Left kidney (tissue), 8 donors: ENCODE measurements around the gene OTUD3. TPM values are rescaled to one million over a fixed set of nuclear protein-coding genes. Genes with fewer than 3 reads are reported as not detected.
"Not testable (repeated sequence)": the region's sequence is repeated elsewhere in the genome, so short reads cannot be mapped to it uniquely, and the experiment has no call there.

Source experiments
- DNase-seq: peaks from one replicate; pipeline ENCODE4 v3.0.0-alpha.2; 2013
- long read RNA-seq, 8 donors: transcript quantifications; one replicate each; lab custom pipeline, GENCODE V29; 2026
- polyA plus RNA-seq: library from polyadenylated mRNA; unstranded; fragments of 120-200 nt; gene quantifications from one replicate; pipeline ENCODE4 v1.2.1, GENCODE V29; 2013; ENCODE audit not compliant: insufficient read length

OTUD3 gene
- polyA plus RNA-seq: 28.2 TPM
- long read RNA-seq, donor 1: 0 reads
- long read RNA-seq, donor 2, full-length matches to known transcripts: 2 of 2 reads
- long read RNA-seq, donor 2, partial matches to known transcripts: 0 of 2 reads
- long read RNA-seq, donor 2, other reads (novel, unspliced or antisense): 0 of 2 reads
- long read RNA-seq, donor 3, full-length matches to known transcripts: 1 of 1 reads
- long read RNA-seq, donor 3, partial matches to known transcripts: 0 of 1 reads
- long read RNA-seq, donor 3, other reads (novel, unspliced or antisense): 0 of 1 reads
- long read RNA-seq, donor 4: 0 reads
- long read RNA-seq, donor 5: 0 reads
- long read RNA-seq, donor 6, full-length matches to known transcripts: 2 of 12 reads
- long read RNA-seq, donor 6, partial matches to known transcripts: 10 of 12 reads
- long read RNA-seq, donor 6, other reads (novel, unspliced or antisense): 0 of 12 reads
- long read RNA-seq, donor 7, full-length matches to known transcripts: 3 of 3 reads
- long read RNA-seq, donor 7, partial matches to known transcripts: 0 of 3 reads
- long read RNA-seq, donor 7, other reads (novel, unspliced or antisense): 0 of 3 reads
- long read RNA-seq, donor 8: 0 reads

GRCh38 chr1:19882111-19883071 is at the start of gene OTUD3:
Gene OTUD3, plus strand, starts transcription at chr1:19882395. Its CDS starts 119 bp downstream, at chr1:19882514.
- peak; percentile 99 for DNase-seq

- DNase-seq: no peak
Measured at GRCh38 chr1:19835578-19835977, 46.6 kb upstream of the OTUD3 start.

- no peak for DNase-seq
Measured at GRCh38 chr1:19837866-19838265, 44.3 kb upstream of the OTUD3 start.

DNA sequence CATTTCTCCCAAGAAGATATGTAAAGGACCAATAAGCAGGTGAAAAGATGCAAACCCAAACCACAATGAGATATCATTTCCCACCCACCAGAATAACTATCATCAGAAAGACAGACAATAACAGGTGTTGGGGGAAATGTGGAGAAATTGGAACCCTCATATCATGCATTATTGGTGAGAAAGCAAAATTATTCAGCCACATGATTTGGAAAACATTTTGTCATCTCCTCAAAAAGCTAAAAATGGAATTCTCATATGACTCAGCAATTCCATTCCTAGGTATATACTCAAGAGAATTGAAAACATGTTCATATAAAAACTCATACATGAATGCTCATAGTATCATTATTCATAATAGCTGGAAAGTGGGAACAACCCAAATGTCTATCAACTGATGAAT is 42.0 kb upstream of the OTUD3 start:
- DNase-seq: no peak

GRCh38 chr1:19844731-19845495 is 37.3 kb upstream of the OTUD3 start:
- peak; percentile 55 for DNase-seq

DNA sequence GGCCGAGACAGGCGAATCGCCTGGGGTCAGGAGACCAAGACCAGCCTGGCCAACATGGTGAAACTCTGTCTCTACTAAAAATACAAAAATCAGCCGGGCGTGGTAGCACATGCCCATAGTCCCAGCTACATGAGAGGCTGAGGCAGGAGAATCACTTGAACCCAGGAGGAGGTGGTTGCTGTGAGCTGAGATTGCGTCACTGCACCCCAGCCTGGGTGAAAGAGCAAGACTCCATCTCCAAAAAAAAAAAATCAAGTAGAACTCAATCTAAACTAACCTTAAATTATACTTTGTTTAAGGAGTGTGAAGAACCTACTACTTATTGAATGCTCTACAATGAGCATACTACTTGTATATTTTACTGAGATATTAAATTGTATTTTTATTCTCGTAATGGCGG is 36.6 kb upstream of the OTUD3 start:
- DNase-seq: no peak

GRCh38 chr1:19846338-19846737 is 35.9 kb upstream of the OTUD3 start:
- no peak for DNase-seq

GRCh38 chr1:19847334-19847733 is 34.9 kb upstream of the OTUD3 start:
- DNase-seq: not testable (repeated sequence)

- DNase-seq: not testable (repeated sequence)
Measured at GRCh38 chr1:19849307-19849706, 32.9 kb upstream of the OTUD3 start.

DNA sequence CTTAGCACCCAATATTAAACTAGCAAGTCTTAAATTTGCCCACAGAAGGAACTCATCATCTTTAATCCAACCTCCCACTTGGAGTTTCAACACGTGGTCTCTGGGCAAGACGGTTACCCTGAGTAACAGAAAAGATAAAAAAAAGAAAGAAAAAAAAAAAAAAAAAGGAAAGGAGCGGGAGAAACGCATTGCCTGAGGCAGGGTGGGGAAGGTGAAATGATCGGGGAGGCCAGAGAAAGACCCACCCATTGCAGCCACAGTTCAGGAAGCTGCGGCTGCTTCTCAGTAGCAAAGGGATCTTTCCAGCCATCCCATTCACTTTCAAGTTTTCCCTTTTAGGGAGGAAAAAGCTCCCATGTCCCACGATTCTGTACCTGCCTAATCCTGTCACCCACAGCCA is 32.0 kb upstream of the OTUD3 start:
- DNase-seq: no peak

- no peak for DNase-seq
Measured at GRCh38 chr1:19852036-19852435, 30.2 kb upstream of the OTUD3 start.

DNA sequence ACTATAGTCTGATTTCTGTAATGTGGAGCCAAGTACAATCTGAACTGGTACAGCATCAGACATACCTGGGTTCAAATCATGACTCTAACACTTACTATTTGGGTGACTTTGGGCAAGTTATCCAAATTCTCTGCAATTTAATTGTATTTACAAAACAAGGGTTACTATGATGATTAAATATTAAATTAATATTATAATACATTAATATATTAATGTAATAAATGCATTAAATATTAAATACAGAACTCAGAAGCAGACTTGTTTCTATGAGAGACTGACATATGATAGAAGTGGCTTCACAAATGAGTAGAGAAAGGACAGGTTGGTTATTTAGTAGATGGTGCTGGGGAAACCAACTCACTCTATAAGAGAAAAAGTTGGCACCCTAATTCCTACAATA is 27.3 kb upstream of the OTUD3 start:
- no peak for DNase-seq

DNA sequence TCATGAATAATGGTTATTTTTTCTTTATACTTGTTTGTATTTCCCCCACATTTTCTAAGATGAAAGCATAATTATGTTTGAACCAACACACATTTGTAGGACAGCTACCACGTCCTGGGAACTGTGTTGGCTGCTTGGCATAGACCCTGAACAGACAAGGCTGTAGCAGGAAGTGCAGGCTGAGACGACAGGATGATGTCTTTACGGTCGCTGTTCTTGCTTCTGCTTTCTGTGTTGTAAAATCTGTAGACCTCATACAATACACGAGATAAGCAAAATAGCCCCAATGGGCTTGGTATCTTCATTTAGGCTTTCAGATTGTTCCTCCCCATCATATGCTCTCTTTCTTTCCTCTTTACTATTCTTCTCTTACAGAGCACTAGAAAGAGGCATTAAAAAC is 23.3 kb upstream of the OTUD3 start:
- no peak for DNase-seq

- DNase-seq: no peak
Measured at GRCh38 chr1:19859876-19860275, 22.3 kb upstream of the OTUD3 start.

- DNase-seq: no peak
Measured at GRCh38 chr1:19860418-19860817, 21.8 kb upstream of the OTUD3 start.

GRCh38 chr1:19861034-19861433 is 21.2 kb upstream of the OTUD3 start:
- no peak for DNase-seq

- no peak for DNase-seq
Measured at GRCh38 chr1:19861842-19862530, 20.2 kb upstream of the OTUD3 start.

DNA sequence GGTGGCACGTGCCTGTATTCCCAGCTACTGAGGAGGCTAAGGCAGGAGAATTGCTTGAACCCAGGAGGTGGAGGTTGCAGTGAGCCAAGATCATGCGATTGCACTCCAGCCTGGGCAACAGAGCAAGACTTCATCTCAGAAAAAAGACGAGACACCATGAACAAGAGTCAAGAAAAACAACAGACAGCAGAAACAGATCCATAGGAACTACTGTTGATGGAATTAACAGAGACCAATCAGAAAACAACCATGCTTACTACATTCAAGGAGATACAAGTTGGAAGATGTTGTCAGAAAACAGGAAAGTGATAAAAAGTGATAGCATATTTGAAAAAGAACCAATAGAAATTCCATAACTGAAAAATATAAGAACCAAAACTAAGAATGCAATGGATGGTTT is 19.3 kb upstream of the OTUD3 start:
- no peak for DNase-seq

DNA sequence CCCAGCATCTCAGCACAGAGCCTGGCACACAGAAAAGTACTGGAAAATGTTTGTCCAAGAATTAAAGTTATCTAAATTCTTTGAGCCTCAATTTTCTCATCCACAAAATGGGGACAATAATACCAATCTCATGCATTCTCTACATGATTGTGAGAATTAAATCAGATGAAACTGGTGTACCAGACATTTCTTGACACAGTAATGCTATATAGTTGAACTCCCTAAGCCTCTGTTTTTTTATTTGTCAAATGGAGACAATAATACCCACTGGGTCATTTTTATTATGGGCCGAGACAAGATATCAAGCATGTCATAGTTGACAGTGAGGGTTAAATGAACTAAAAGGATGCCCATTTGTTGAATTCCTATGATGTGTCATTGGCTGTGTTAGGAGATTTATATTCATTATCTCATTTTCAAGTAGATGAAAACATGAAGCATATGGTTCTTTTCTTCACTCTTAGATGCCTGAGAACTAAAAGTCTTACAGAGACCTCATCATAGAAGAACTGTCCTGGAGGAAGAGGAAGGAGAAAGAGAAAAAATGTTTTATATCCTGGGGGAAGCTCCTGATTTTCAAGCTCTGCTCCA is 17.5 kb upstream of the OTUD3 start:
- DNase-seq: no peak

- no peak for DNase-seq
Measured at GRCh38 chr1:19866029-19866428, 16.2 kb upstream of the OTUD3 start.

- DNase-seq: no peak
Measured at GRCh38 chr1:19866758-19867157, 15.4 kb upstream of the OTUD3 start.
